HepG2 (cell line): ENCODE measurements around the gene SH3PXD2A. TPM values are rescaled to one million over a fixed set of nuclear protein-coding genes. Genes with fewer than 3 reads are reported as not detected.

ENCODE experiments used
- BCL3 ChIP-seq: sonication (generic); formaldehyde crosslinking; IDR thresholded peaks from 2 replicates; pipeline ENCODE4 v1.5.1; 2020; ENCODE audit warnings: mild to moderate bottlenecking, missing genetic modification reagents, moderate library complexity
- CBX1 ChIP-seq: IDR thresholded peaks from one replicate; pipeline ENCODE4 v1.6.1; 2016; ENCODE audit warnings: antibody characterized with exemption, low read depth
- EZH2 ChIP-seq: conservative IDR thresholded peaks from 2 replicates; pipeline ENCODE4 v1.6.1; 2012; ENCODE audit warnings: mild to moderate bottlenecking, low read depth, low read length, moderate library complexity
- HIC2 ChIP-seq: sonication (generic); formaldehyde crosslinking; IDR thresholded peaks from 2 replicates; pipeline ENCODE4 v1.9.0; 2022; ENCODE audit warnings: low read depth, missing genetic modification reagents
- HIVEP1 ChIP-seq: sonication (generic); formaldehyde crosslinking; IDR thresholded peaks from 2 replicates; pipeline ENCODE4 v1.4.0; 2020; ENCODE audit warnings: mild to moderate bottlenecking, missing genetic modification reagents
- IRF2 ChIP-seq: IDR thresholded peaks from 2 replicates; pipeline ENCODE4 v1.6.1; 2018; ENCODE audit warnings: missing genetic modification reagents, missing compliant biosample characterization
- MBD4 ChIP-seq: IDR thresholded peaks from 2 replicates; pipeline ENCODE4 v1.6.1; 2012; ENCODE audit warnings: low read length, inconsistent platforms, borderline replicate concordance
- MIXL1 ChIP-seq: IDR thresholded peaks from 2 replicates; pipeline ENCODE4 v1.6.1; 2016
- NKX3-1 ChIP-seq: sonication (generic); formaldehyde crosslinking; IDR thresholded peaks from 2 replicates; pipeline ENCODE4 v1.5.0; 2020; ENCODE audit warnings: missing genetic modification reagents
- PCBP2 ChIP-seq: fragments of 200-400 bp; formaldehyde crosslinking; optimal IDR thresholded peaks from 2 replicates; pipeline ENCODE3; 2018; ENCODE audit warnings: low read length, low read depth; ENCODE audit not compliant: poor library complexity, severe bottlenecking
- SNAPC2 ChIP-seq: sonication (generic); formaldehyde crosslinking; IDR thresholded peaks from 2 replicates; pipeline ENCODE4 v1.8.1; 2022; ENCODE audit warnings: mild to moderate bottlenecking, missing genetic modification reagents
- ZMAT5 ChIP-seq: sonication (generic); formaldehyde crosslinking; IDR thresholded peaks from 2 replicates; pipeline ENCODE4 v1.5.0; 2020; ENCODE audit warnings: mild to moderate bottlenecking, low read depth, missing genetic modification reagents, borderline replicate concordance
- ZNF121 ChIP-seq: sonication (generic); formaldehyde crosslinking; IDR thresholded peaks from 2 replicates; pipeline ENCODE4 v1.5.0; 2020; ENCODE audit warnings: mild to moderate bottlenecking, missing genetic modification reagents
- ZNF276 ChIP-seq: sonication (generic); formaldehyde crosslinking; IDR thresholded peaks from 2 replicates; pipeline ENCODE4 v1.4.0; 2020; ENCODE audit warnings: mild to moderate bottlenecking, low read depth, missing genetic modification reagents
- ZNF33A ChIP-seq: sonication (generic); formaldehyde crosslinking; IDR thresholded peaks from 2 replicates; pipeline ENCODE4 v1.5.1; 2020; ENCODE audit warnings: missing genetic modification reagents, mild to moderate bottlenecking, moderate library complexity, borderline replicate concordance
- ZNF414 ChIP-seq: sonication (generic); formaldehyde crosslinking; IDR thresholded peaks from 2 replicates; pipeline ENCODE4 v1.5.0; 2020; ENCODE audit warnings: missing genetic modification reagents
- ZNF552 ChIP-seq: sonication (generic); formaldehyde crosslinking; IDR thresholded peaks from 2 replicates; pipeline ENCODE4 v1.9.0; 2022; ENCODE audit warnings: missing genetic modification reagents, mild to moderate bottlenecking, borderline replicate concordance
- ZNF674 ChIP-seq: sonication (generic); formaldehyde crosslinking; IDR thresholded peaks from 2 replicates; pipeline ENCODE4 v1.5.0; 2020; ENCODE audit warnings: low read depth, mild to moderate bottlenecking, missing genetic modification reagents
- ZNF761 ChIP-seq: sonication (generic); formaldehyde crosslinking; conservative IDR thresholded peaks from 2 replicates; pipeline ENCODE4 v1.4.0; 2020; ENCODE audit warnings: mild to moderate bottlenecking, missing genetic modification reagents
- ZNF766 ChIP-seq: sonication (generic); formaldehyde crosslinking; IDR thresholded peaks from 2 replicates; pipeline ENCODE4 v1.5.0; 2020; ENCODE audit warnings: missing genetic modification reagents, borderline replicate concordance
- ZNF788 ChIP-seq: sonication (generic); formaldehyde crosslinking; IDR thresholded peaks from 2 replicates; pipeline ENCODE4 v1.5.0; 2020; ENCODE audit warnings: mild to moderate bottlenecking, missing genetic modification reagents, borderline replicate concordance
- polyA plus RNA-seq, 8 experiments: library from polyadenylated mRNA; depleted of rRNA in 3 of 8; stranded (reverse) in 7 of 8; unstranded in 1 of 8; fragments of >200 nt; fragmentation: Illumina TruSeq in 4 of 8; extraction: Trizol in 4 of 8; gene quantifications; 2 replicates each; pipeline versions ENCODE4 v1.2.1 to v1.2.3, GENCODE V29; 2011 to 2016; ENCODE audit warnings: low read depth in 4 of 8, missing spikeins in 1 of 8, mixed read lengths in 1 of 8; ENCODE audit not compliant: insufficient read depth in 1 of 8
- total RNA-seq, 5 experiments: library from RNA; depleted of rRNA; stranded (reverse); fragments of >200 nt; fragmentation: Illumina TruSeq; extraction: Trizol; gene quantifications; 2 replicates each; pipeline ENCODE4 v1.2.3, GENCODE V29; 2016; ENCODE audit warnings: low read depth in 1 of 5

The SH3PXD2A gene
- total and polyA plus RNA-seq, 2 of the 13 experiments (the other 11 are each of a cell fraction or from before 2014, with no cell fraction given), result 11.1 to 11.3 TPM

- TF ChIP-seq EZH2 (no peak), ZMAT5 (CRISPR knock-in tag) (no peak), ZNF121 (CRISPR knock-in tag) (no peak), ZNF674 (CRISPR knock-in tag) (no peak), CBX1 (no peak), MBD4 (no peak), ZNF788 (no peak), ZNF552 (no peak), IRF2 (CRISPR knock-in tag) (peak; percentile 59), ZNF33A (CRISPR knock-in tag) (peak; percentile 49; the same call in 1 of the 2 replicates), ZNF414 (no peak), MIXL1 (peak; percentile 33; the same call in 1 of the 2 replicates), SNAPC2 (CRISPR knock-in tag) (no peak), HIVEP1 (no peak), PCBP2 (no peak), BCL3 (CRISPR knock-in tag) (no peak), ZNF276 (no peak), ZNF761 (CRISPR knock-in tag) (peak; percentile 76; the same call in 1 of the 2 replicates), ZNF766 (CRISPR knock-in tag) (no peak), NKX3-1 (CRISPR knock-in tag) (no peak), HIC2 (CRISPR knock-in tag) (no peak)
Observed at GRCh38 chr10:103853428-103854264, 1.7 kb downstream of the SH3PXD2A start (continued).
